Osteoblast (primary cell): ENCODE measurements around the gene SLC25A43. TPM values are rescaled to one million over a fixed set of nuclear protein-coding genes. Genes with fewer than 3 reads are reported as not detected.

Experiments
- DNase-seq: peaks from one replicate; pipeline ENCODE4 v3.0.0; 2011; ENCODE audit warnings: low spot score, mixed read lengths; ENCODE audit not compliant: insufficient read length; ENCODE audit errors: missing footprints
- H2AFZ ChIP-seq: 2 replicates; pipeline ENCODE4 v1.6.0; 2011; ENCODE audit warnings: mild to moderate bottlenecking, low read length
- H3K27ac ChIP-seq: 2 replicates; pipeline ENCODE4 v1.5.1; 2011; ENCODE audit warnings: mild to moderate bottlenecking, low read depth, low read length, moderate library complexity
- H3K27me3 ChIP-seq: 2 replicates; pipeline ENCODE4 v1.6.0; 2012; ENCODE audit warnings: mild to moderate bottlenecking, control low read depth, inconsistent platforms, low read length, moderate library complexity; ENCODE audit not compliant: insufficient read depth
- H3K36me3 ChIP-seq: 2 replicates; pipeline ENCODE4 v1.5.1; 2011; ENCODE audit warnings: mild to moderate bottlenecking, low read length, control low read depth, moderate library complexity; ENCODE audit not compliant: insufficient read depth
- H3K4me1 ChIP-seq: 2 replicates; pipeline ENCODE4 v1.5.1; 2011; ENCODE audit warnings: mild to moderate bottlenecking, low read length, control low read depth, moderate library complexity; ENCODE audit not compliant: insufficient read depth
- H3K4me2 ChIP-seq: 2 replicates; pipeline ENCODE4 v1.6.0; 2011; ENCODE audit warnings: mild to moderate bottlenecking, low read length; ENCODE audit not compliant: insufficient read depth
- H3K4me3 ChIP-seq: fragments of 200-600 bp; sonication (generic); 3 replicates; pipeline ENCODE4 v1.5.1; 2012; ENCODE audit warnings: mild to moderate bottlenecking, low read length, inconsistent platforms; ENCODE audit not compliant: insufficient read depth
- H3K79me2 ChIP-seq: 2 replicates; pipeline ENCODE4 v1.6.0; 2012; ENCODE audit warnings: mild to moderate bottlenecking, low read length, control low read depth, inconsistent platforms; ENCODE audit not compliant: insufficient read depth
- H3K9me3 ChIP-seq: 2 replicates; pipeline ENCODE4 v1.5.1; 2011; ENCODE audit warnings: low read depth, low read length, control low read depth
- H4K20me1 ChIP-seq: 2 replicates; pipeline ENCODE4 v1.6.0; 2012; ENCODE audit warnings: mild to moderate bottlenecking, low read length, control low read depth; ENCODE audit not compliant: insufficient read depth
- CTCF ChIP-seq: IDR thresholded peaks from 2 replicates; pipeline ENCODE4 v1.5.1; 2011; ENCODE audit warnings: mild to moderate bottlenecking, low read depth, low read length, moderate library complexity; ENCODE audit errors: extremely low read depth
- total RNA-seq: library from RNA; depleted of rRNA; stranded (reverse); fragments of >200 nt; gene quantifications from 2 replicates; pipeline ENCODE4 v1.2.3, GENCODE V29; 2012

The SLC25A43 gene
- total RNA-seq, 1 donor, result 23.5 TPM

- Histone ChIP-seq H3K9me3 (no peaks in the 10 kb centered on the region), H3K36me3 (no peaks in the 10 kb centered on the region), H4K20me1 (no peaks in the 10 kb centered on the region), H3K4me2 (no peak overlapping the region), H3K27me3 (no peaks in the 10 kb centered on the region), H3K27ac (no peak overlapping the region), H3K4me1 (no peaks in the 10 kb centered on the region), H3K79me2 (no peaks in the 10 kb centered on the region), H3K4me3 (no peak overlapping the region), H2AFZ (no peak overlapping the region)
- no peak for DNase-seq
- no peak for TF ChIP-seq CTCF
These were observed 96.9 kb downstream of the SLC25A43 start for GRCh38 chrX:119495734-119496726.

GRCh38 chrX:119497185-119497584 is 98.0 kb downstream of the SLC25A43 start:
- DNase-seq, result no peak
- H3K27ac ChIP-seq, result no peak overlapping the region
- no peak overlapping the region for H3K4me2 ChIP-seq
- H3K36me3 ChIP-seq, result no peaks in the 10 kb centered on the region
- H4K20me1 ChIP-seq, result no peaks in the 10 kb centered on the region
- no peak for TF ChIP-seq CTCF
- H2AFZ ChIP-seq, result no peak overlapping the region
- no peaks in the 10 kb centered on the region for H3K79me2 ChIP-seq
- no peak overlapping the region for H3K4me3 ChIP-seq
- H3K4me1 ChIP-seq, result no peaks in the 10 kb centered on the region
- no peaks in the 10 kb centered on the region for H3K27me3 ChIP-seq
- H3K9me3 ChIP-seq, result no peaks in the 10 kb centered on the region

DNA sequence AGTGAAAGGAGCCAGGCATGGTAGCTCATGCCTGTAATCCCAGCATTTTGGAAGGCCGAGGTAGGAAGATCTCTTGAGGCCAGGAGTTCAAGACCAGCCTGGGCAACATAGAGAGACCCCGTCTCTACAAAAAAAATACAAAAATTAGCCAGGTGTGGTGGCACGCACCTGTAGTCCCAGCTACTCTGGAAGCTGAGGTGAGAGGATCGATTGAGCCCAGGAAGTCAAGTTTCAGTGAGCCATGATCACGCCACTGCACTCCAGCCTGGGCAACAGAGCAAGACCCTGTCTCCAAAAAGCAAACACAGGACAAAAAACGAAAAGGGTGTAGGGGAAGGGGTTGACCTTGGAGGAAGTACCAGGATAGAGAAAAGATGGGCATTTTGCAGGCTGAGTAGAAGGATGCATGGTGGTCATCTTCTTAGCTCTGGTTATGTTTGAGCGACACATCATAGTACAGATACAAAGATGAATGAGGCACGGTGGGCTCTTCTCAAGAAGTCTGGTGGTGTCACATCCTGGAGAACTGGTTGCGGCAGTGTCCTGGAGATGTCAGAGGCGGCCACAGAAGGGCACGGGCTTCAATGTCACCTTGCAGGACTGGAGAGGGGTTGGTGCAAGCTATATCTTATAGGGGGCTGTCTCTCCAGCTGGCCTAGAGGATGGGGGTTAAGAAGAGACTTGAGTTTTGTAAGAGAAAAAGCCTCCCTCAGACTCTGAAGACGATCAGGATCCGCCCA is 101.1 kb downstream of the SLC25A43 start:
- Histone ChIP-seq H3K9me3 (no peaks in the 10 kb centered on the region), H3K27me3 (no peaks in the 10 kb centered on the region)
- no peak for TF ChIP-seq CTCF

More for the DNA sequence above, 101.1 kb downstream of the SLC25A43 start:
- Histone ChIP-seq H2AFZ (no peak overlapping the region), H3K36me3 (no peaks in the 10 kb centered on the region), H3K4me1 (peaks cover 14% of the 10 kb centered on the region), H3K27ac (no peak overlapping the region), H3K4me2 (no peak overlapping the region), H3K79me2 (no peaks in the 10 kb centered on the region), H3K4me3 (no peak overlapping the region), H4K20me1 (no peaks in the 10 kb centered on the region)
- no peak for DNase-seq
